HepG2 (cell line): ENCODE results near the gene SS18L1. TPM values are rescaled to one million over a fixed set of nuclear protein-coding genes. Genes with fewer than 3 reads are reported as not detected.
A peak's percentile ranks its signal among the peaks of the same experiment; 100 is the strongest.

Source experiments
- BORCS8-MEF2B ChIP-seq: sonication (generic); formaldehyde crosslinking; IDR thresholded peaks from 2 replicates; pipeline ENCODE4 v1.8.0; 2022; ENCODE audit warnings: mild to moderate bottlenecking, missing genetic modification reagents
- EEA1 ChIP-seq: sonication (generic); formaldehyde crosslinking; IDR thresholded peaks from 2 replicates; pipeline ENCODE4 v1.5.1; 2020; ENCODE audit warnings: mild to moderate bottlenecking, missing genetic modification reagents, borderline replicate concordance
- MEIS1 ChIP-seq: sonication (generic); formaldehyde crosslinking; IDR thresholded peaks from 2 replicates; pipeline ENCODE4 v1.9.0; 2021; ENCODE audit warnings: mild to moderate bottlenecking, missing genetic modification reagents, moderate library complexity, borderline replicate concordance
- NR2F6 ChIP-seq, 2 experiments: IDR thresholded peaks; 2 replicates each; pipeline ENCODE4 v1.6.1; 2016; ENCODE audit warnings: antibody characterized with exemption in 1 of 2, mild to moderate bottlenecking in 1 of 2
- RBAK ChIP-seq: sonication (generic); formaldehyde crosslinking; IDR thresholded peaks from 2 replicates; pipeline ENCODE4 v1.5.1; 2020; ENCODE audit warnings: mild to moderate bottlenecking, missing genetic modification reagents
- SOX6 ChIP-seq, 2 experiments: fragments of 450-650 bp in 1 of 2; sonication (generic) in 1 of 2; formaldehyde crosslinking in 1 of 2; IDR thresholded peaks; 2 replicates each; pipeline versions ENCODE4 v1.4.0 to v1.6.1; 2017 to 2020; ENCODE audit warnings: antibody characterized with exemption in 1 of 2, mild to moderate bottlenecking in 1 of 2, missing genetic modification reagents in 1 of 2
- TSC22D2 ChIP-seq: sonication (generic); formaldehyde crosslinking; IDR thresholded peaks from 2 replicates; pipeline ENCODE4 v1.5.1; 2020; ENCODE audit warnings: missing genetic modification reagents, mild to moderate bottlenecking, borderline replicate concordance
- ZFY ChIP-seq: sonication (generic); formaldehyde crosslinking; IDR thresholded peaks from 2 replicates; pipeline ENCODE4 v1.4.0; 2020; ENCODE audit warnings: missing genetic modification reagents
- ZNF160 ChIP-seq: sonication (generic); formaldehyde crosslinking; IDR thresholded peaks from 2 replicates; pipeline ENCODE4 v1.8.0; 2022; ENCODE audit warnings: mild to moderate bottlenecking, inconsistent platforms, missing genetic modification reagents
- ZNF34 ChIP-seq: sonication (generic); formaldehyde crosslinking; IDR thresholded peaks from 2 replicates; pipeline ENCODE4 v1.4.0; 2020; ENCODE audit warnings: mild to moderate bottlenecking, missing genetic modification reagents, borderline replicate concordance
- ZNF607 ChIP-seq: sonication (generic); formaldehyde crosslinking; IDR thresholded peaks from 2 replicates; pipeline ENCODE4 v1.5.1; 2020; ENCODE audit warnings: missing genetic modification reagents, mild to moderate bottlenecking, borderline replicate concordance
- ZNF768 ChIP-seq: sonication (generic); formaldehyde crosslinking; IDR thresholded peaks from 2 replicates; pipeline ENCODE4 v1.4.0; 2020; ENCODE audit warnings: missing genetic modification reagents
- polyA plus RNA-seq, 8 experiments: library from polyadenylated mRNA; depleted of rRNA in 3 of 8; stranded (reverse) in 7 of 8; unstranded in 1 of 8; fragments of >200 nt; fragmentation: Illumina TruSeq in 4 of 8; extraction: Trizol in 4 of 8; gene quantifications; 2 replicates each; pipeline versions ENCODE4 v1.2.1 to v1.2.3, GENCODE V29; 2011 to 2016; ENCODE audit warnings: low read depth in 4 of 8, missing spikeins in 1 of 8, mixed read lengths in 1 of 8; ENCODE audit not compliant: insufficient read depth in 1 of 8
- total RNA-seq, 5 experiments: library from RNA; depleted of rRNA; stranded (reverse); fragments of >200 nt; fragmentation: Illumina TruSeq; extraction: Trizol; gene quantifications; 2 replicates each; pipeline ENCODE4 v1.2.3, GENCODE V29; 2016; ENCODE audit warnings: low read depth in 1 of 5
- TF ChIP-seq, protein P1 (sequence below): IDR thresholded peaks from 2 replicates; pipeline ENCODE4 v1.6.1; 2016; ENCODE audit warnings: missing genetic modification reagents, missing compliant biosample characterization
- TF ChIP-seq, protein P2 (sequence below): sonication (generic); formaldehyde crosslinking; conservative IDR thresholded peaks from 2 replicates; pipeline ENCODE4 v1.4.0; 2020; ENCODE audit warnings: missing genetic modification reagents
- TF ChIP-seq, protein P3 (sequence below): sonication (generic); formaldehyde crosslinking; IDR thresholded peaks from 2 replicates; pipeline ENCODE4 v1.5.1; 2020; ENCODE audit warnings: missing genetic modification reagents, mild to moderate bottlenecking, borderline replicate concordance
- TF ChIP-seq, protein P4 (sequence below): sonication (generic); formaldehyde crosslinking; IDR thresholded peaks from 2 replicates; pipeline ENCODE4 v1.5.1; 2020; ENCODE audit warnings: mild to moderate bottlenecking, missing genetic modification reagents, moderate library complexity
- TF ChIP-seq, protein P5 (sequence below): sonication (generic); formaldehyde crosslinking; IDR thresholded peaks from 2 replicates; pipeline ENCODE4 v1.4.0; 2020; ENCODE audit warnings: missing genetic modification reagents, borderline replicate concordance

The SS18L1 gene
- total and polyA plus RNA-seq, 2 of the 13 experiments (the other 11 are each of a cell fraction or from before 2014, with no cell fraction given) = 17.8 to 27.6 TPM

DNA sequence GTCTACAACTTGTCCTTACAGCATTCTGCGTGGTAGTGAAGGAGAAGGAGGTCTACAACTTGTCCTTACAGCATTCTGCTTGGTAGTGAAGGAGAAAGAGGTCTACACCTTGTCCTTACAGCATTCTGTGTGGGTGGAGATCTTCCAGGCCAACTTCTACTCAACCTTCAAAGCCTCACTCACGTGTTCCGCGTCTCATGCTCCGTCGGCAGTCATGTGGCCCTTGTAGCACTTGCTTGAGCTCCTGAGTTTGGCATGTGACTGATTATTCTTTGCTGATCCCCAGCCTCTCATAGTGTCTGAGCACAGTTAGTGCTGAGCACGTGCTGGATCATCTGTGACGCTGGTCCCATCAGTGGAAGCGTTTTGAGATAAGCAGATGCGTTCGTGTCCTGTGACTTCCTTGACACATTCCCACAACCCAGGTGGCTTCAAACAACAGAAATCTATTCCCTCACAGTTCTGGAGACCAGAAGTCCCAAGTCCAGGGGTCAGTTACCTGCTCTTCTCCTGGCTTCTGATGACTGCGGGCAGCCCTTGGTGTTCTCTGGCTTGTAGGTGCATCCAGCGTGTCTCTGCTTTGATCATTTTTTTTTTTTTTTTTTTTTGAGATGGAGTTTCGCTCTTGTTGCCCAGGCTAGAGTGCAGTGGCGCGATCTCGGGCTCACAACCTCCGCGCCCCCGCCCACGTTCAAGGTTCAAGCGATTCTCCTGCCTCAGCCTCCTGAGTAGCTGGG lies 2.6 kb downstream of the SS18L1 start (continued):
- TF ChIP-seq ZNF34 (CRISPR knock-in tag) (no peak), ZFY (CRISPR knock-in tag) (peak; percentile 49; the same call in 1 of the 2 replicates), ZNF160 (CRISPR knock-in tag) (0 out of 2 replicates have a peak, but pooled peaks have one; percentile 59), ZNF768 (no peak), EEA1 (CRISPR knock-in tag) (no peak), TSC22D2 (peak; percentile 82; the same call in 1 of the 2 replicates), ZNF607 (CRISPR knock-in tag) (peak; percentile 18; the same call in 1 of the 2 replicates), SOX6 (IDR thresholded peaks at IDR 0.05) (no peak), SOX6 (CRISPR knock-in tag; IDR thresholded peaks at IDR 0.05) (peak; percentile 84), BORCS8-MEF2B (CRISPR knock-in tag) (peak; percentile 97), RBAK (0 out of 2 replicates have a peak, but pooled peaks have one; percentile 74), MEIS1 (CRISPR knock-in tag) (peak; percentile 58; the same call in 1 of the 2 replicates), NR2F6 (IDR thresholded peaks at IDR 0.05) (peak; percentile 86), NR2F6 (CRISPR knock-in tag; IDR thresholded peaks at IDR 0.05) (no peak)
- TF ChIP-seq, protein P1, sequence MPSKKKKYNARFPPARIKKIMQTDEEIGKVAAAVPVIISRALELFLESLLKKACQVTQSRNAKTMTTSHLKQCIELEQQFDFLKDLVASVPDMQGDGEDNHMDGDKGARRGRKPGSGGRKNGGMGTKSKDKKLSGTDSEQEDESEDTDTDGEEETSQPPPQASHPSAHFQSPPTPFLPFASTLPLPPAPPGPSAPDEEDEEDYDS (CRISPR knock-in tag) = peak; percentile 36
- TF ChIP-seq, protein P2, sequence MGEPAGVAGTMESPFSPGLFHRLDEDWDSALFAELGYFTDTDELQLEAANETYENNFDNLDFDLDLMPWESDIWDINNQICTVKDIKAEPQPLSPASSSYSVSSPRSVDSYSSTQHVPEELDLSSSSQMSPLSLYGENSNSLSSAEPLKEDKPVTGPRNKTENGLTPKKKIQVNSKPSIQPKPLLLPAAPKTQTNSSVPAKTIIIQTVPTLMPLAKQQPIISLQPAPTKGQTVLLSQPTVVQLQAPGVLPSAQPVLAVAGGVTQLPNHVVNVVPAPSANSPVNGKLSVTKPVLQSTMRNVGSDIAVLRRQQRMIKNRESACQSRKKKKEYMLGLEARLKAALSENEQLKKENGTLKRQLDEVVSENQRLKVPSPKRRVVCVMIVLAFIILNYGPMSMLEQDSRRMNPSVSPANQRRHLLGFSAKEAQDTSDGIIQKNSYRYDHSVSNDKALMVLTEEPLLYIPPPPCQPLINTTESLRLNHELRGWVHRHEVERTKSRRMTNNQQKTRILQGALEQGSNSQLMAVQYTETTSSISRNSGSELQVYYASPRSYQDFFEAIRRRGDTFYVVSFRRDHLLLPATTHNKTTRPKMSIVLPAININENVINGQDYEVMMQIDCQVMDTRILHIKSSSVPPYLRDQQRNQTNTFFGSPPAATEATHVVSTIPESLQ (CRISPR knock-in tag) = peak; percentile 87; the same call in 1 of the 2 replicates
- TF ChIP-seq, protein P3, sequence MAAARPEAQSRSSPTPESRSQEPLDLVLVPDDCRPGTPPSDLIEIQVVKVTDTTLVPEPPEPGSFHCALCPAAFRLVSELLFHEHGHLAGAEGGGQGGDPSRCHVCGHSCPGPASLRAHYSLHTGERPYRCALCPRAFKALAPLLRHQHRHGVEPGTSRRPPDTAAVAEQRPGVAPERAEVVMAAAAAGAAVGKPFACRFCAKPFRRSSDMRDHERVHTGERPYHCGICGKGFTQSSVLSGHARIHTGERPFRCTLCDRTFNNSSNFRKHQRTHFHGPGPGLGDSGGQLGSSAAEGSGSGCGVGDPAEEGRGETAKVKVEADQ = peak; percentile 79; the same call in 1 of the 2 replicates
- TF ChIP-seq, protein P4, sequence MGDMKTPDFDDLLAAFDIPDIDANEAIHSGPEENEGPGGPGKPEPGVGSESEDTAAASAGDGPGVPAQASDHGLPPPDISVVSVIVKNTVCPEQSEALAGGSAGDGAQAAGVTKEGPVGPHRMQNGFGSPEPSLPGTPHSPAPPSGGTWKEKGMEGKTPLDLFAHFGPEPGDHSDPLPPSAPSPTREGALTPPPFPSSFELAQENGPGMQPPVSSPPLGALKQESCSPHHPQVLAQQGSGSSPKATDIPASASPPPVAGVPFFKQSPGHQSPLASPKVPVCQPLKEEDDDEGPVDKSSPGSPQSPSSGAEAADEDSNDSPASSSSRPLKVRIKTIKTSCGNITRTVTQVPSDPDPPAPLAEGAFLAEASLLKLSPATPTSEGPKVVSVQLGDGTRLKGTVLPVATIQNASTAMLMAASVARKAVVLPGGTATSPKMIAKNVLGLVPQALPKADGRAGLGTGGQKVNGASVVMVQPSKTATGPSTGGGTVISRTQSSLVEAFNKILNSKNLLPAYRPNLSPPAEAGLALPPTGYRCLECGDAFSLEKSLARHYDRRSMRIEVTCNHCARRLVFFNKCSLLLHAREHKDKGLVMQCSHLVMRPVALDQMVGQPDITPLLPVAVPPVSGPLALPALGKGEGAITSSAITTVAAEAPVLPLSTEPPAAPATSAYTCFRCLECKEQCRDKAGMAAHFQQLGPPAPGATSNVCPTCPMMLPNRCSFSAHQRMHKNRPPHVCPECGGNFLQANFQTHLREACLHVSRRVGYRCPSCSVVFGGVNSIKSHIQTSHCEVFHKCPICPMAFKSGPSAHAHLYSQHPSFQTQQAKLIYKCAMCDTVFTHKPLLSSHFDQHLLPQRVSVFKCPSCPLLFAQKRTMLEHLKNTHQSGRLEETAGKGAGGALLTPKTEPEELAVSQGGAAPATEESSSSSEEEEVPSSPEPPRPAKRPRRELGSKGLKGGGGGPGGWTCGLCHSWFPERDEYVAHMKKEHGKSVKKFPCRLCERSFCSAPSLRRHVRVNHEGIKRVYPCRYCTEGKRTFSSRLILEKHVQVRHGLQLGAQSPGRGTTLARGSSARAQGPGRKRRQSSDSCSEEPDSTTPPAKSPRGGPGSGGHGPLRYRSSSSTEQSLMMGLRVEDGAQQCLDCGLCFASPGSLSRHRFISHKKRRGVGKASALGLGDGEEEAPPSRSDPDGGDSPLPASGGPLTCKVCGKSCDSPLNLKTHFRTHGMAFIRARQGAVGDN (CRISPR knock-in tag) = peak; percentile 76
- TF ChIP-seq, protein P5, sequence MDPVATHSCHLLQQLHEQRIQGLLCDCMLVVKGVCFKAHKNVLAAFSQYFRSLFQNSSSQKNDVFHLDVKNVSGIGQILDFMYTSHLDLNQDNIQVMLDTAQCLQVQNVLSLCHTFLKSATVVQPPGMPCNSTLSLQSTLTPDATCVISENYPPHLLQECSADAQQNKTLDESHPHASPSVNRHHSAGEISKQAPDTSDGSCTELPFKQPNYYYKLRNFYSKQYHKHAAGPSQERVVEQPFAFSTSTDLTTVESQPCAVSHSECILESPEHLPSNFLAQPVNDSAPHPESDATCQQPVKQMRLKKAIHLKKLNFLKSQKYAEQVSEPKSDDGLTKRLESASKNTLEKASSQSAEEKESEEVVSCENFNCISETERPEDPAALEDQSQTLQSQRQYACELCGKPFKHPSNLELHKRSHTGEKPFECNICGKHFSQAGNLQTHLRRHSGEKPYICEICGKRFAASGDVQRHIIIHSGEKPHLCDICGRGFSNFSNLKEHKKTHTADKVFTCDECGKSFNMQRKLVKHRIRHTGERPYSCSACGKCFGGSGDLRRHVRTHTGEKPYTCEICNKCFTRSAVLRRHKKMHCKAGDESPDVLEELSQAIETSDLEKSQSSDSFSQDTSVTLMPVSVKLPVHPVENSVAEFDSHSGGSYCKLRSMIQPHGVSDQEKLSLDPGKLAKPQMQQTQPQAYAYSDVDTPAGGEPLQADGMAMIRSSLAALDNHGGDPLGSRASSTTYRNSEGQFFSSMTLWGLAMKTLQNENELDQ = peak; percentile 48; the same call in 1 of the 2 replicates
